ENCODE data around the gene C22orf23.

C22orf23 gene

GRCh38 chr22:37953437-37954179, at the start of gene C22orf23, which contains the start of gene POLR2F:
C22orf23 (minus strand) TSS chr22:37953601; CDS start chr22:37953149, 452 bp downstream.
POLR2F (plus strand) TSS chr22:37953699; CDS start chr22:37953788, 89 bp downstream.
- peak; percentile 95 for DNase-seq

DNA sequence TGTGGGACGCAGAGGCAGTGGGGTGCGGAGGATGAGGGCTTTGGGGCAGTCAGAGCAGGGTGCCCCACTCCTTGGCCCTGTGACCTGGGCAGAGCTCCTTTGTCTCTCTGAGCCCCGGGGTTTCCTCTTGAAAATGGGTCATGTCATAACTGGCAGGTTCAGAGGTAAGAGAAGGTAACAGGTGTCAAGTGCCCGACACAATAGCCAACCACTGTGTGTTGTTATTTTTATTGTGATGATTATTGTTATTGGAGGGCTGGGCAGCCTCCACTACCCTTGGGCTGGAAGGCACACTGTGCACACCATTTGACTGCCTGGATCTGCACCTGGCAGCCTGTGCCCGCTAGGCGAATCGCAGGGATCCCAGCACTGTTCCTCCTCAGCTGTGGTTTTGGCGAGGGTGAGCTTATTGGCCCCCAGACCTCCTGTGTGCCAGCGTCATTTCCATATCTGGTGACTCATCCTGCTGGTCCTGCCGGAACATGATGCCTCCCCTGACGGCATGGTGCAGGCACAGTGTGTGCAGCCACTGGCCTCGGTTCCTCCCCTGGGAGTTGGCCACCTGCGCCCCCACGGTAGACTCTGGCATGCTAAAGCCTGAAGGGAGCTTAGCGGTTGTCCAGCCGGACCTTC, 46.4 kb upstream of the C22orf23 start:
- no peak for DNase-seq

DNA sequence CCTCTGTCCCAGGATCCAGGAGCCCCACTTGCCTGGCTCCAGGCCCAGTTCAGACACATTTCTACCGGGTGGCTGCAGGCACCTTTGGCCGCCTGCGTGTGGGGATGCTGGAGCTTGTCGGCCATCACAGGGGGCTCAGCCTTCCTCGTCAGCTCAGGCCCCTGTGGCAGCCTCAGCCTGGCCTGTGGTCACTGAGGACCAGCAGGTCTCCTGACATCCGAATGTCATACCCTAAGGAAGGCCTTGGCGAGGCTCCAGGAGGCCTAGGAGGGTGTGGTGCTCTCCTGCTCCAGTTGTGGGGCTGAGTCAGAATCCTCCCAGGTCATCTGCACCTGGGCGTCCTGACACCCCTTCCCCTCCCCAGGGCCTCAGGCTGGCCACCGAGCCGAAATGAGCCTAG, 45.8 kb upstream of the C22orf23 start:
- DNase-seq, result no peak

- no peak for DNase-seq
Measured at GRCh38 chr22:37998543-37998942, 45.1 kb upstream of the C22orf23 start.

- DNase-seq, result no peak
Measured at GRCh38 chr22:37996515-37997246, 43.3 kb upstream of the C22orf23 start.

- DNase-seq, result no peak
Measured at GRCh38 chr22:37996079-37996478, 42.7 kb upstream of the C22orf23 start.

DNA sequence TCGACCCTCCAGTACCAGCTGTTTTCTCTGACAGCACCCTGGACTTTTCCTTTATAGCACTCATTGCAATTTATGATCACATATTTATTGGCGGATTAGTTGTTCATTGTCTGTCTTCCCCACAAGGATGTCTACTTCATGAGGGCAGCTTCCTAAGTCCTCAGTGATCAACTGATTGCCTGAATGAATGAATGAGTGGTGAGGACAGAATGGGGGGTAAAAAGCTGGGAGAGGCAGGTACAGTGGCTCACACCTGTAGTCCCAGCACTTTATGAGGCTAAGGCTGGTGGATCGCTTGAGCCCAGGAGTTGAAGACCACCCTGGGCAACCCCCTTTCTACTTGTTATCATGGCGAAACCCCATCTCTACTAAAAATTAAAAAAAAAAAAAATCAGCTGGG, 42.1 kb upstream of the C22orf23 start:
- DNase-seq, result no peak

DNA sequence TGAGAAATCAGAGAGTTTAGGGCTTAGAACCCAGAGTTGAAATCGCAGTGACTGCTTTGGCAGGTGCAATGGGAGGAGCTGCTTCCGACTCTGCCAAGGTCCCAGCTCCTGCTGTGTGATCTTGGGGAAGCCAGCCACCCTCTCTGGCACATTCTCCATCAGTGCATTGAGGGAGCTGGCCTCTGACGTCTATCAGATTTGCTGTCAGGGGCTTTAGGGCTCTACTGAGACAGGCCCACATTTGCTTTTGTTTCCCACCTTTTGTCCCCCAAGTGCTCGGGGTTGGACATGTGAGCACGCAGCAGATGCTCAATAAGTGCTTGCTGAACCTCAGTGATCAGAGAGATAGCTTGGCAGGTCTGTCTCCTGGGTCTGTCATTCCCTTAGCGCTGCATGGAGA, 41.6 kb upstream of the C22orf23 start:
- no peak for DNase-seq

- no peak for DNase-seq
Measured at GRCh38 chr22:37994049-37994448, 40.6 kb upstream of the C22orf23 start.

DNA sequence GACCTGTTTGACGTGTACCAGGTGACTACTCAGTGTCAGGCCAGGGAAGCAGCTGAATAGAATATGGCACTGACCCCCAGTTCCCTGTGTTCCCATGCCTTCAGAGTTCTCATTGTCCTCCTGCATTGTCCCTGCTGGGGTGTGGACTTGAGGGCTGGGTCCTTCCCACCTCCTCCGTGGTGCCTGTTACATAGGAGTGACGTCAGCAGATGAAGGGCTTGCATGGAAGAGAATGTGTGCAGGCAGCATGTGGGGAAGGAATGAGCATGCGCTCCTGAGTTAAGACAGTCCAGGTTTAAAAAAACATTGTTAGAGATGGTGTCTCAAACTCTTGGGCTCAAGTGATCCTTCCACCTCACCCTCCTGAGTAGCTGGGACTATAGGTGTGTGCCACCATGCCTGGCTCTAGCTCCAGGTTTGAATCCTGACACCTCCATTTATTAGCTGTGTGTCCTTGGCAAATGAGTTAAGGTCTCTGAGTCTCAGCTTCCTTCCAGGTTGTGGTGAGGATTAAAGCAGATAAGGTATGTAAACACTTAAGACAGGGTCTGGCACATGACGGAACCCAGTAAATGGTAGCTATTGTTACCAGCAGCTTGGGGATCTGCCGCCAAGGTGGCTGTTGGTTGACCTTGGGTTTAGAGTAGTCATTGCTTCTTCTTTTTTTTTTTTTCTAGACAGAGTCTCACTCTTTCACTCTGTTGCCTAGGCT, 38.5 kb upstream of the C22orf23 start:
- DNase-seq, result no peak

GRCh38 chr22:37990862-37991261, 37.5 kb upstream of the C22orf23 start:
- DNase-seq, result no peak

GRCh38 chr22:37990301-37990700, 36.9 kb upstream of the C22orf23 start:
- DNase-seq, result no peak

- no peak for DNase-seq
Measured at GRCh38 chr22:37989146-37990045, 36.0 kb upstream of the C22orf23 start.

DNA sequence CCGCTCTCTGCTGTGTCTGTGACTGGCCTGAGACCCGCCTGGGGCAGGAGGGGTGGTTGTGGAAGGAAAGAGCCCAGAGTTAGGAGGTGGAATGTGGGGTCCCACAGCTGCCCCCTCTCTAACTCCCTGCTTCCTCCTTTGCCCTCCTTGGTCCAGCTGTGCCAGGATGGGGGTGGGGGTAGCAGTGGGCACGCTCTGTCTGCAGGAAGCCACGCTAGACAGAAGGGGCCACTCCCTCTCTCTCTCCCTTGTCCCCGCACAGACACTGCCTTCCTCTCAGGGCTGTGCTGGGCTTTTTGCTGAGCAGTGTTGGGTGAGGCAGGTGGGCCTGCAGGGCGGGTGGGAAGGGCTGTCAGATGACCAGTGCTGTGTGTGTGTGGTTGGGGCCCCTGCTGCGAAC, 33.0 kb upstream of the C22orf23 start:
- DNase-seq, result no peak

- no peak for DNase-seq
Measured at GRCh38 chr22:37985751-37986281, 32.4 kb upstream of the C22orf23 start.

- no peak for DNase-seq
Measured at GRCh38 chr22:37985050-37985585, 31.7 kb upstream of the C22orf23 start.

DNA sequence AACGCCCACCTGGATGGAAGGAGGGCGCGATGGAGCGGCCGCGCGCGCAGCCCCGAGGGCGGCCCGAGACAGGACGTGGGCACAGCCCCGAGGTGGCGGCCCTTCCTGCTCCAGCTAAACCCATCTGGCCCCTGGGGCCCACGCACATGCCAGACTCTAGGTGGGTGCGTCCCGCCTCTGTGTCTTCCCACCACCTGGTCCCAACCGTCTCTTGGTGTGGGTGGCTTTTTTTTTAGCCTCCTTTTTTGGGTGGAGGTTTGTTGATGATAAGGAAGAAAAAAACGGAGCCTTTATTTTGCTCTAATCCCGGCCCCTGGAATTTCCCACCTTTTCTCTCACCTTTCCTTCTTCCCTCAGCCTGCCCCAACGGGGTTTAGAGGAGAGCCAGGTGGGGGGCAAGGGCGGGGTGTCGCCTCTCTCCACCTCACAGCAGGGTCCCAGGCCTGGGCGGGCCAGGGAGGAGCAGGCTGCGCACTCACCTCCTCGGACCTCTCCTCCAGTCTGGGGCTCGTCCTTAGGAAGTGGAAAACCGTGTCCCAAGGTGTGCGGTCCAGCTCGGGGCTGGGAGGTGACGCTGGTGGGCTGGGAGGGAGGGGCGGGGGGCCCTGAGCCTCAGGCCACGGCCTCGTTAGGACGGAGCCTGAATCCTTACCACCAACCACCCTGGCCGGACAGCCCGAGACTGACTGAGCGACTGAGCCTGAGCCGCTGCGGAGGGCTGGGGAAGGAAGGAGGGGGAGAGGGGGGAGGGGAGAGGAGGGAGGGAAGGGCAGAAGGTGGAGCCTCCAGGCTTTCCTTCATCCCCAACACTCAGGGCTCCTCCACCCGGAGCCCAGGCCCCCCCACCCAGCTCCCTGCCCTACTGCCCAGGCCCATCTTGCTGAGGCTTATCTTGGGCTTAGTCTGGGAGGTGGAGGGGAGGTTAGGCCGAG, 30.7 kb upstream of the C22orf23 start, which contains the start of gene SOX10:
Gene SOX10, minus strand, starts transcription at position 696 of the 932 bp plus-strand sequence. CDS start 771 bp downstream, outside the sequence.
- no peak for DNase-seq

DNA sequence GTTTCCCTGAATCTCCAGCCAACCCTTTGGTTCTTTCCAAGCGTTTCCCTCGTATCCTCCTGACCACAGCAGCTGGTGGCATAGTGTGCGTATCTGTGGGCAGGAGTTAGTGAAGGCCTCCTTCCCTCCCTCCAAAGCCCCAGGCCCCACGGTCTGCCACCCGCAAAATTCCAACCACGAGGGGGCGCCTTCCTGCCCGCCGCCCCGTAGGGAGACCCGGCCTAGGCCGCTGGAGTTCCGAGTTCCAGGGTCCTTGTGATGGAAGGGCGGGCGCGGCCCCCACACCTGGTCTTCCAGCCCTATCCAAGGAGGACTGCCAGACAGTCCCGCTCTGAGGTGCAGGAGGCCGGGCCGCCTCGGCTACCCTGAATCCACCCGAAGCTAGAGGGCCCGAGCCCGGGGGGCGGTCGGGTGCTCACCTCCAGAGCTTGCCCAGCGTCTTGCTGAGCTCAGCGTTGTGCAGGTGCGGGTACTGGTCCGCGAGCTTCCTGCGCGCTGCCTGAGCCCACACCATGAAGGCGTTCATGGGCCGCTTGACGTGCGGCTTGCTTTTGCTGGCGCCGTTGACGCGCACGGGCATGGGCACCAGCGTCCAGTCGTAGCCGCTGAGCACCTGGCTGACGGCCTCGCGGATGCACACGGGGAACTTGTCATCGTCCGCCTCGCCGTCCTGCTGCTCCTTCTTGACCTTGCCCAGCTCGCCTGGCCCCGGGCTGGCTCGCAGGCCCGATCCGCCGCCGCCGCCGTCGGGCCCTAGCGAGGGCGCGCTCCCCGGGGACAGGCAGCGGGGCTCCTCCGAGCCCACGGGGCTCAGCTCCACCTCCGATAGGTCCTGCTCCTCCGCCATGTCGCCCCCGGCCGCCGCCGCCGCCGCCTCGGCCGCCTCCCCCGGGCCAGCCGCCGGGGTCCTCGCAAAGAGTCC, 29.8 kb upstream of the C22orf23 start:
- no peak for DNase-seq
